Eye (tissue), 1 donor: ENCODE results near the gene NLGN3.

Source experiments
- DNase-seq: peaks from one replicate; pipeline ENCODE4 v3.0.0-alpha.2; 2015

NLGN3 gene

DNA sequence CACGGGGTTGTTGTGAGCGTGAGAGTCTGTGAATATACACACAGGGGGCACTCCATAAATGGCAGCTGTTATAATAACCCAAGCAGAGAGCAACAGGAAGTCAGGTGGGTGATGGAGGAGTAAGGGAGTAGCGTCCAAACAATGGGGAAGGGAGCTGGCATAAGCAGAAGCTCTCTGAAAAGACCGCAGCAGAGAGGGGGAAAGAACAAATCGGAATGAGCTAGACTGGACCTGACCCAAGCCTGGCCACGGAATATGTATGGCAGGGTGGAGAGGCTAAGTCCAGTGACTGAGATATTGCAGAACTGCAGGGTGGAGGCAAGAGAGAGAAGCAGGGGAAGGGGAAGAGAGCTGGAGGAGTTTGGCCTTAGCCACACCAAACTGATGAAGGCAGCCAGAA lies 71.8 kb downstream of the NLGN3 start:
- DNase-seq: no peak

DNA sequence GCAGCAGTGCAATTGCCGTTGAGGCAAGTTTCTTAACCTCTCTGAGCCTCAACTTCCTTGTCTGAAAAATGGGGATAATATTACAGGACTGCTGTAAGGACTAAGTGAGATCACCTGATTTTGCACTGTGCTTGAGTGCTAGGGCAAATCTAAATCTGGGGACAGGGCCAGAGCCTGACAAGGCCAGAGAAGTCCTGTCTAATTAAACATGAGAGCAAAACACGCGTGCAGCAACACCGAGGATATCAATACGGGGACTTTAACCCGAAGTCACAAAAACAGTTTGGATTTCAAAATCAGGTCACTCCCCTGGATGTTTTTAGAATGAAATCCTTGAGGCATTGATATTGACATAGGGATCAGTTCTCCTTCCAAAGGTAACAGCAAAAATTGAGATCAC lies 72.7 kb downstream of the NLGN3 start:
- DNase-seq: no peak
